Caco-2 (cell line): ENCODE results near the gene POLR3G. TPM values are rescaled to one million over a fixed set of nuclear protein-coding genes. Genes with fewer than 3 reads are reported as not detected.

Experiments used
- BruUV-seq: library from RNA; stranded (reverse); fragments of 400-500 nt; replicated peaks from 2 replicates; lab custom pipeline; 2021; lab: Mats Ljungman, UMichigan
- CTCF ChIA-PET: fragments of 300-600 bp; sonication (Branson Sonifier 250); formaldehyde crosslinking; loops from one replicate; lab custom pipeline; 2022; ENCODE audit warnings: antibody characterized with exemption; lab: Charles Lee
- POLR2A ChIA-PET: fragments of 300-600 bp; sonication (Branson Sonifier 250); formaldehyde crosslinking; loops from one replicate; lab custom pipeline; 2022; ENCODE audit warnings: antibody characterized with exemption; lab: Charles Lee
- DNase-seq, 2 experiments: peaks; one replicate each; pipeline versions ENCODE4 v3.0.0 to v3.0.0-alpha.2; 2020 to 2022
- H3K27me3 ChIP-seq: replicated peaks from 2 replicates; pipeline ENCODE4 v1.6.0; 2011; ENCODE audit warnings: low read length; ENCODE audit not compliant: control insufficient read depth, insufficient read depth
- H3K36me3 ChIP-seq: 2 replicates; pipeline ENCODE4 v1.5.1; 2011; ENCODE audit warnings: low read length; ENCODE audit not compliant: control insufficient read depth, insufficient read depth
- H3K4me1 ChIP-seq: fragments of 250-450 bp; sonication (Bioruptor Pico); 2 replicates; pipeline ENCODE4 v1.5.1; 2020; ENCODE audit warnings: mild to moderate bottlenecking
- H3K4me3 ChIP-seq: 2 replicates; pipeline ENCODE4 v1.5.1; 2011; ENCODE audit warnings: low read depth, mild to moderate bottlenecking, control low read depth, low read length
- H3K9me3 ChIP-seq: fragments of 250-450 bp; sonication (Bioruptor Pico); 2 replicates; pipeline ENCODE4 v1.5.1; 2020; ENCODE audit warnings: mild to moderate bottlenecking, moderate library complexity
- H3K27ac Mint-ChIP-seq: one replicate; pipeline ENCODE4 v1.8.0; 2022; ENCODE audit warnings: mixed read lengths; ENCODE audit not compliant: unreplicated experiment
- H3K27me3 Mint-ChIP-seq: one replicate; pipeline ENCODE4 v1.8.0; 2022; ENCODE audit warnings: mixed read lengths; ENCODE audit not compliant: insufficient read depth, unreplicated experiment
- H3K36me3 Mint-ChIP-seq: one replicate; pipeline ENCODE4 v1.8.0; 2022; ENCODE audit warnings: mild to moderate bottlenecking, mixed read lengths; ENCODE audit not compliant: insufficient read depth, unreplicated experiment
- H3K4me1 Mint-ChIP-seq: one replicate; pipeline ENCODE4 v1.8.0; 2022; ENCODE audit warnings: low read depth, mixed read lengths; ENCODE audit not compliant: unreplicated experiment
- H3K4me3 Mint-ChIP-seq: one replicate; pipeline ENCODE4 v1.8.0; 2022; ENCODE audit warnings: mild to moderate bottlenecking, moderate library complexity, mixed read lengths; ENCODE audit not compliant: unreplicated experiment
- H3K9me3 Mint-ChIP-seq: one replicate; pipeline ENCODE4 v1.8.0; 2022; ENCODE audit warnings: mixed read lengths; ENCODE audit not compliant: unreplicated experiment
- CTCF ChIP-seq, 2 experiments: fragments of 200-600 bp in 1 of 2; IDR thresholded peaks; 1 replicate in 1 of 2; 2 replicates in 1 of 2; pipeline versions ENCODE4 v1.5.1 to v1.8.0; 2011 to 2022; ENCODE audit warnings: antibody characterized with exemption in 1 of 2, control low read depth in 1 of 2, inconsistent platforms in 1 of 2, low read depth in 1 of 2, low read length in 1 of 2, mild to moderate bottlenecking in 1 of 2, moderate library complexity in 1 of 2; ENCODE audit not compliant: insufficient read depth in 1 of 2, severe bottlenecking in 1 of 2, unreplicated experiment in 1 of 2
- intact Hi-C: fragments of 100-400 bp; cut with micrococcal nuclease; formaldehyde crosslinking; loops from one replicate; pipeline ENCODE4 v1.10.0; 2022; ENCODE audit not compliant: unreplicated experiment
- total RNA-seq: library from RNA; stranded (reverse); gene quantifications from 2 replicates; pipeline ENCODE4 v1.2.3, GENCODE V29; 2022

Gene POLR3G
- total RNA-seq, 1 experiment from 2014 or later: 5.4 TPM

- no peaks in the 10 kb centered on the region for H3K36me3 ChIP-seq
- H3K27ac Mint-ChIP-seq: no peak overlapping the region
- peaks cover 15% of the 10 kb centered on the region for H3K4me1 Mint-ChIP-seq
- H3K27me3 ChIP-seq: no peaks in the 10 kb centered on the region
- no peaks in the 10 kb centered on the region for H3K36me3 Mint-ChIP-seq
- ChIA-PET CTCF (interaction anchor here (0.6 kb wide), 1 partner anchor 8 kb away, joined by 3 read pairs; no protein-coding TSS in a partner anchor), POLR2A (no interaction called here)
- BruUV-seq: no TSS peak
- no peak overlapping the region for H3K4me3 ChIP-seq
- intact Hi-C loops: no loop called here
- H3K9me3 ChIP-seq: no peaks in the 10 kb centered on the region
- TF ChIP-seq CTCF (IDR thresholded peaks at IDR 0.05; ENCODE audit: insufficient read depth in 1 of 2, low read depth in 1 of 2, low read length in 1 of 2, severe bottlenecking in 1 of 2, unreplicated experiment in 1 of 2): no peak
- H3K4me1 ChIP-seq: 0 out of 2 replicates have a peak, but pooled peaks cover 15% of the 10 kb centered on the region
- H3K9me3 Mint-ChIP-seq: no peaks in the 10 kb centered on the region
- H3K4me3 Mint-ChIP-seq: no peak overlapping the region
- H3K27me3 Mint-ChIP-seq: no peaks in the 10 kb centered on the region
- DNase-seq: no peak
Measured at GRCh38 chr5:90510438-90510837, 35.8 kb downstream of the POLR3G start.

- Mint-ChIP-seq H3K9me3 (no peaks in the 10 kb centered on the region), H3K27ac (no peak overlapping the region), H3K36me3 (peaks cover 12% of the 10 kb centered on the region), H3K27me3 (no peaks in the 10 kb centered on the region), H3K4me1 (peaks cover 15% of the 10 kb centered on the region), H3K4me3 (no peak overlapping the region)
- 0 out of 2 replicates have a peak, but pooled peaks cover 8% of the 10 kb centered on the region for H3K4me1 ChIP-seq
- ChIA-PET CTCF (no interaction called here), POLR2A (no interaction called here)
- no peak overlapping the region for H3K4me3 ChIP-seq
- intact Hi-C loops: no loop called here
- TF ChIP-seq CTCF (IDR thresholded peaks at IDR 0.05; ENCODE audit: insufficient read depth in 1 of 2, low read depth in 1 of 2, low read length in 1 of 2, severe bottlenecking in 1 of 2, unreplicated experiment in 1 of 2): no peak
- no peaks in the 10 kb centered on the region; the same call in 1 of the 2 replicates for H3K36me3 ChIP-seq
- no peak for DNase-seq
- no peaks in the 10 kb centered on the region for H3K9me3 ChIP-seq
- H3K27me3 ChIP-seq: no peaks in the 10 kb centered on the region
- BruUV-seq: no TSS peak
Measured at GRCh38 chr5:90514520-90514919, 39.9 kb downstream of the POLR3G start.

GRCh38 chr5:90518661-90519060 lies 44.0 kb downstream of the POLR3G start:
- DNase-seq: no peak
- Histone ChIP-seq H3K36me3 (no peaks in the 10 kb centered on the region; the same call in 1 of the 2 replicates), H3K4me1 (0 out of 2 replicates have a peak, but pooled peaks cover 7% of the 10 kb centered on the region), H3K27me3 (no peaks in the 10 kb centered on the region), H3K9me3 (no peaks in the 10 kb centered on the region), H3K4me3 (no peak overlapping the region)
- no TSS peak for BruUV-seq
- TF ChIP-seq CTCF (IDR thresholded peaks at IDR 0.05; ENCODE audit: insufficient read depth in 1 of 2, low read depth in 1 of 2, low read length in 1 of 2, severe bottlenecking in 1 of 2, unreplicated experiment in 1 of 2): no peak
- Mint-ChIP-seq H3K27me3 (no peaks in the 10 kb centered on the region), H3K4me3 (no peak overlapping the region), H3K36me3 (peaks cover 18% of the 10 kb centered on the region), H3K4me1 (peaks cover 15% of the 10 kb centered on the region), H3K9me3 (no peaks in the 10 kb centered on the region), H3K27ac (no peak overlapping the region)
- intact Hi-C loops: no loop called here
- POLR2A ChIA-PET: no interaction called here
- CTCF ChIA-PET: interaction anchor here (0.6 kb wide), 2 partner anchors 8 to 48 kb away, joined by 3 read pairs; no protein-coding TSS in a partner anchor
